Measurements from ENCODE around the gene ZNF286A.
"Not testable (repeated sequence)": the region's sequence is repeated elsewhere in the genome, so short reads cannot be mapped to it uniquely, and the experiment has no call there.

Gene ZNF286A

DNA sequence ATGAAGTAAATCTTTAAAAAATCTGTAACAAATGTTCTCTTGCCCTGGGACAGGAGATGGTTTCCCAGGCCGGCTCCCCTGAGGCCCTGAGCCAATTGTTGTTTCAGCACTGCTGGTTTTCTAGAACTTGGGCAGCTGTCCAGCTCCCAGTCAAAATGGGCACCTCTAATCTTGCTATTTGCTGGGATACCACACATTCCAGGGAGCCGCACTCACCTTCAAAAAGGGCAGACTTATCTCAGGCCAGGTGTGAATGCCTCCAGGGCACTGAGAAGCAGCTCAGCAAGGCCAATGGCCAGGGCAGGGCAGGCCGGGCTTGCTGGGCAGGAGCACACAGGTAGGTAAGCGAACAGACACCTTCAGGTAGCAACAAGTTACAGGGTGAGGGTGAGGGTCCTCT is 39.9 kb upstream of the ZNF286A start:
- H3K9me3 ChIP-seq (ENCODE audit: control insufficient read depth in 2 of 2, low read length in 2 of 2), result no peaks in the 10 kb centered on the region
- H3K27me3 ChIP-seq (ENCODE audit: control insufficient read depth in 2 of 2, insufficient read depth in 2 of 2, low read length in 2 of 2), result no peaks in the 10 kb centered on the region
- no peaks in the 10 kb centered on the region for H3K4me1 ChIP-seq (ENCODE audit: control insufficient read depth in 2 of 2, insufficient read depth in 2 of 2, low read length in 2 of 2)
- H3K9ac ChIP-seq (ENCODE audit: low read depth in 1 of 2, low read length in 2 of 2), result no peak overlapping the region
- H3K27ac ChIP-seq (ENCODE audit: low read depth in 2 of 2, low read length in 2 of 2), result no peak overlapping the region
- peaks cover 0 to 4% of the 10 kb centered on the region in 2 donors for H3K36me3 ChIP-seq (ENCODE audit: control insufficient read depth in 2 of 2, insufficient read depth in 2 of 2, low read length in 2 of 2)
- H3K4me3 ChIP-seq (ENCODE audit: low read length in 2 of 2), result no peak overlapping the region

DNA sequence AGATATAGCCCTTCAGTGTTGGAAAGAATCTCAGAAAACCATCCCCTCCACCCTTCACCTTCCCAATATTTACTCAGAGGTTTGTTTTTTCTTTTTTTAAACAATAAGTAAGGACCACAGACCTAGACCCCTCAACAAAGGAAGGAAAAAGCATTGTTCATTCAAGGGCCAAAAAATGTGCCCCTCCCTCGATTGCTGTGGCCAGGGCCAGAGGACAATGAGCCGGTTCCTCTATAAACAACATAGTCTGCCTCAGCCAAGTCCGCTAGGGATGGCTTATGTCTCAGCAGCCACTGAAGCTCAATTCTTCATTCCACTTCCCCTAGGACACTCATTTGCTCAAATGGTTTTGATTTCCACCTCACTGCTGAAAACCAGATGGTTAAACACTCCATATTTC is 39.5 kb upstream of the ZNF286A start:
- H3K4me1 ChIP-seq (ENCODE audit: control insufficient read depth in 2 of 2, insufficient read depth in 2 of 2, low read length in 2 of 2), result no peaks in the 10 kb centered on the region
- H3K9me3 ChIP-seq (ENCODE audit: control insufficient read depth in 2 of 2, low read length in 2 of 2), result no peaks in the 10 kb centered on the region
- no peaks in the 10 kb centered on the region for H3K27me3 ChIP-seq (ENCODE audit: control insufficient read depth in 2 of 2, insufficient read depth in 2 of 2, low read length in 2 of 2)
- H3K36me3 ChIP-seq (ENCODE audit: control insufficient read depth in 2 of 2, insufficient read depth in 2 of 2, low read length in 2 of 2), result peaks cover 0 to 4% of the 10 kb centered on the region in 2 donors
- H3K4me3 ChIP-seq (ENCODE audit: low read length in 2 of 2), result no peak overlapping the region
- no peak overlapping the region for H3K9ac ChIP-seq (ENCODE audit: low read depth in 1 of 2, low read length in 2 of 2)
- no peak overlapping the region for H3K27ac ChIP-seq (ENCODE audit: low read depth in 2 of 2, low read length in 2 of 2)

DNA sequence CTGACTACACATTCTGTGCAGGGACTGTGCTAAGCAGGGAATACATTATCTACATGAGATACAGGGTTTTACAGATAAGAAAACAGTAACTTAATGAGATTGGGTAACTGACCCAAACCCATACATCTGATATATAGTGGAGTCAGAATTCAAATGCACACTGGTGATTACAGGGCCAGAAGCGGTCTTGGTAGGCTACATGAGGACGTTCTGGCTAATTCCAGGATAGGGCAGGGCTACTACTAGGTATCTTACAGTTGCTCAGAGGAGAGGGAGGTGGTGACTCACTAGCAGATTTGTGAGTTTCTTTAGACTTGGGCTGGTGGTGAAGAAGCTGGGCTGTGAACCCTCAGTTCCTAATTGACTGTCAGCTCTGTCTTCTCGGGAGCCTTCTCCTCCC is 36.9 kb upstream of the ZNF286A start:
- no peaks in the 10 kb centered on the region for H3K27me3 ChIP-seq (ENCODE audit: control insufficient read depth in 2 of 2, insufficient read depth in 2 of 2, low read length in 2 of 2)
- H3K9ac ChIP-seq (ENCODE audit: low read depth in 1 of 2, low read length in 2 of 2), result no peak overlapping the region
- H3K36me3 ChIP-seq (ENCODE audit: control insufficient read depth in 2 of 2, insufficient read depth in 2 of 2, low read length in 2 of 2), result peaks cover 0 to 4% of the 10 kb centered on the region in 2 donors
- no peak overlapping the region for H3K27ac ChIP-seq (ENCODE audit: low read depth in 2 of 2, low read length in 2 of 2)
- H3K4me3 ChIP-seq (ENCODE audit: low read length in 2 of 2), result no peak overlapping the region
- no peaks in the 10 kb centered on the region for H3K9me3 ChIP-seq (ENCODE audit: control insufficient read depth in 2 of 2, low read length in 2 of 2)
- H3K4me1 ChIP-seq (ENCODE audit: control insufficient read depth in 2 of 2, insufficient read depth in 2 of 2, low read length in 2 of 2), result no peaks in the 10 kb centered on the region

DNA sequence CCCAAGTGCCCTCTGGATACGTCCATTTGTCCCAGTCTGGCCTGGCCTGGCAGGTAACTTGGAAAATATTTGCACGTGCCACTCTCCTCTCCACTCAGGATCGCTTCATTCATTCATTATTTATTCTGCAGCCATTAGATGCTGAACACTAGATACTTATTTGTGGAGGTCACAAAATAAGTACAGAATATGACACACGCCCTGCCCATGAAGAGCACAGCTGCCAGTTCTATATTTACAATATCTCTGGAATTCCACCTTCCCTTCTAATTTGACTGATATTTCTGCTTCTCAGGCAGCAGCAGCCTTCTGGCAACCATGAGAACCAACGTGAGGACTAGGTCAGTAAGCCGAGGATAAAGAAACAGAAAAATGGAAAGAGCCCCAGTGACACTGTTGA is 36.4 kb upstream of the ZNF286A start:
- H3K9me3 ChIP-seq (ENCODE audit: control insufficient read depth in 2 of 2, low read length in 2 of 2), result no peaks in the 10 kb centered on the region
- no peak overlapping the region for H3K4me3 ChIP-seq (ENCODE audit: low read length in 2 of 2)
- no peaks in the 10 kb centered on the region for H3K4me1 ChIP-seq (ENCODE audit: control insufficient read depth in 2 of 2, insufficient read depth in 2 of 2, low read length in 2 of 2)
- H3K27me3 ChIP-seq (ENCODE audit: control insufficient read depth in 2 of 2, insufficient read depth in 2 of 2, low read length in 2 of 2), result no peaks in the 10 kb centered on the region
- H3K36me3 ChIP-seq (ENCODE audit: control insufficient read depth in 2 of 2, insufficient read depth in 2 of 2, low read length in 2 of 2), result peaks cover 0 to 4% of the 10 kb centered on the region in 2 donors
- H3K9ac ChIP-seq (ENCODE audit: low read depth in 1 of 2, low read length in 2 of 2), result no peak overlapping the region
- no peak overlapping the region for H3K27ac ChIP-seq (ENCODE audit: low read depth in 2 of 2, low read length in 2 of 2)

DNA sequence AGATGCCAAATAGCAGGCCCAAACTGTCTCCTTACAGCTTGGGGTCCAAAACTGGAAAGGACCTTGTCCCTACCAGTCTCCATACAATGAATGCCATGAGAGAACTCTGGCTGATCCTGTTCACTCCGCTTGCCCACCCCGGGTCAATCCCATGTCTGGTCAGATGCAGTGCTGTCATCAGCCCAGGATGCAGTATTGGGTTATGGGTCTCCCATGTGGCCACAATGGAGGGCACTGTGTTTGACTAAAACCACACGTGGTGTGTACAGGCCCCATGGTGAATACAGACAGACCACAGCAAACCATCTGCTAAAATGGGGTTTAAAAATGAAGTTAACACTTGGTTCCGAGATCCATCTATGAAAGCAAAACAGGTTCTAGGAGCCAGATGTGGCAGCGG is 35.9 kb upstream of the ZNF286A start:
- no peaks in the 10 kb centered on the region for H3K9me3 ChIP-seq (ENCODE audit: control insufficient read depth in 2 of 2, low read length in 2 of 2)
- H3K4me3 ChIP-seq (ENCODE audit: low read length in 2 of 2), result no peak overlapping the region
- peaks cover 0 to 4% of the 10 kb centered on the region in 2 donors for H3K36me3 ChIP-seq (ENCODE audit: control insufficient read depth in 2 of 2, insufficient read depth in 2 of 2, low read length in 2 of 2)
- H3K27me3 ChIP-seq (ENCODE audit: control insufficient read depth in 2 of 2, insufficient read depth in 2 of 2, low read length in 2 of 2), result no peaks in the 10 kb centered on the region
- H3K4me1 ChIP-seq (ENCODE audit: control insufficient read depth in 2 of 2, insufficient read depth in 2 of 2, low read length in 2 of 2), result no peaks in the 10 kb centered on the region
- H3K9ac ChIP-seq (ENCODE audit: low read depth in 1 of 2, low read length in 2 of 2), result no peak overlapping the region
- H3K27ac ChIP-seq (ENCODE audit: low read depth in 2 of 2, low read length in 2 of 2), result no peak overlapping the region

DNA sequence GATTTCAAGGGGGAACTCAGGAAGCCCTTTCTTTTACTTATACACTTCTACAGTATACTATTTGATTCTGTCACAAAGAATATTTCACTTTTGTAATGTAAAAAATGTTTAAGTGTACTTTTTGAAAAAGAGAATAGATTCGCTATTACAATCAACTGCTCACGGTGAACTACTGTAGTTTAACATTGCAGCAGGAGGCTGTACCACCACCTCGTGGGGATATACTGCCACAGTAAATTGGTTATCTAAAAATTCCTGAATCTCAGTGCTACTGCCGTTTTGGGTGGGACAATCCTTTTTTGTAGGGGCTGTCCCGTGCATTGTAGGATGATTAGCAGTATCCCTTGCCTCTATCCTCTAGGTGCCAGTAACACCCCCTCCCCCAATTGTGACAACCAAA is 30.0 kb upstream of the ZNF286A start:
- H3K4me1 ChIP-seq (ENCODE audit: control insufficient read depth in 2 of 2, insufficient read depth in 2 of 2, low read length in 2 of 2); H3K9ac ChIP-seq (ENCODE audit: low read depth in 1 of 2, low read length in 2 of 2); H3K4me3 ChIP-seq (ENCODE audit: low read length in 2 of 2); H3K9me3 ChIP-seq (ENCODE audit: control insufficient read depth in 2 of 2, low read length in 2 of 2); H3K27me3 ChIP-seq (ENCODE audit: control insufficient read depth in 2 of 2, insufficient read depth in 2 of 2, low read length in 2 of 2); H3K36me3 ChIP-seq (ENCODE audit: control insufficient read depth in 2 of 2, insufficient read depth in 2 of 2, low read length in 2 of 2); H3K27ac ChIP-seq (ENCODE audit: low read depth in 2 of 2, low read length in 2 of 2): not testable (repeated sequence)

DNA sequence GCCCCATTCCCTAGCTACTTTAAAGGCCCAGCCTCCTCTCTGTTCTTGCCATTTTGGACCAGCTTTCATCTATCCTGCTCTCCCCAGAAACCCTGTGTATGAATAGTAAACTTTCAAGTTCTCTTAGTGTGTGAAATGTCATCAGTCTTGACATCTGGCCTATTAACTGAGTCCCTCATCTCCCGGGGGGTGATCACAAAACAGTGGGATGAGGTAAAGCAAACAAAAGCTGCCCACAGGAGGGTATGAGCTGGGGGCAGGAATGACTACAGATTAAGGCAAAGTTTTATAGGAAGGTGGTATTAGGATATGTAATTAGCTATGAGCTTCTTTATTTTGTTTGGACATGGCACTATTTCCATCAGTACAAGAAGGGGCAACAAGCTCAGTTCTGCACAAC is 24.9 kb upstream of the ZNF286A start:
- H3K27ac ChIP-seq (ENCODE audit: low read depth in 2 of 2, low read length in 2 of 2); H3K4me3 ChIP-seq (ENCODE audit: low read length in 2 of 2); H3K4me1 ChIP-seq (ENCODE audit: control insufficient read depth in 2 of 2, insufficient read depth in 2 of 2, low read length in 2 of 2); H3K9me3 ChIP-seq (ENCODE audit: control insufficient read depth in 2 of 2, low read length in 2 of 2); H3K9ac ChIP-seq (ENCODE audit: low read depth in 1 of 2, low read length in 2 of 2); H3K36me3 ChIP-seq (ENCODE audit: control insufficient read depth in 2 of 2, insufficient read depth in 2 of 2, low read length in 2 of 2); H3K27me3 ChIP-seq (ENCODE audit: control insufficient read depth in 2 of 2, insufficient read depth in 2 of 2, low read length in 2 of 2): not testable (repeated sequence)

DNA sequence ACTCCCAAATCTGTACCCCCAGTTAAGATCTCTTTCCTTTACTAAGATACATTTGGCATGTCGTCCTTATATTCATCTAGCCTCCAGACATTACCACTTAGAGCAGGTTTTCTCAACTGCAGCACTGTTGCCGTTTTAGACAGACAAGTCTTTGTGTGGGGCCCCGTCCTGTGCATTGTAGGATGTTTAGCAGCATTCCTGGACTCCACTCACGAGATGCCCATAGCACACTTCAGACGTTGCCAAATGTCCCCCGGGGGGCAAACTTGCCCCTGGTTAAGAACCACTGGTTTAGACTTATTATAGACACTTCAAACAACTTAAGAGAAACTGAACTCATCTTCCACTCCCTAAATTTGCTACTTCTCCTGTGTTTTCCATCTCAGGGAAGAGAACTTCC is 23.6 kb upstream of the ZNF286A start:
- not testable (repeated sequence) for H3K4me3 ChIP-seq (ENCODE audit: low read length in 2 of 2); H3K9ac ChIP-seq (ENCODE audit: low read depth in 1 of 2, low read length in 2 of 2); H3K27me3 ChIP-seq (ENCODE audit: control insufficient read depth in 2 of 2, insufficient read depth in 2 of 2, low read length in 2 of 2); H3K4me1 ChIP-seq (ENCODE audit: control insufficient read depth in 2 of 2, insufficient read depth in 2 of 2, low read length in 2 of 2); H3K27ac ChIP-seq (ENCODE audit: low read depth in 2 of 2, low read length in 2 of 2); H3K9me3 ChIP-seq (ENCODE audit: control insufficient read depth in 2 of 2, low read length in 2 of 2); H3K36me3 ChIP-seq (ENCODE audit: control insufficient read depth in 2 of 2, insufficient read depth in 2 of 2, low read length in 2 of 2)

DNA sequence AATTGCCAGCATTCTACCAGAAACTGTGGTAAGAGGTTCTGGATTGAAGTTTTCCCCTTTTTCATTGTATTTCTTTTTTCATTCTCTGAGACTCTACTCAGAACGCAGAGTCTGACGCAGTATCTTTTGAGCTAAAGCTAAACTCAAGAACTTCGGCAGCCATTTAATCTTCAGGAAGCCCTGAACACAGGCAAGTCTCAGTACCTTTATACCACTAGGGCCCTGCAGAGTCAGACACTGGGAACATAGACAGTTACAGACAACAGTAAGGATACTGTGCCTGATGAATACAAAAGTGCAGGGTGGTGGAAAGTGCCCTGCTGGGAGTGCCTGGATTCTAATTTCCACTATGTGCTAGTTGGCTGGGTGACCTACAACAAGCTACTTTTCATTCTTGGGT is 16.4 kb upstream of the ZNF286A start:
- not testable (repeated sequence) for H3K9me3 ChIP-seq (ENCODE audit: control insufficient read depth in 2 of 2, low read length in 2 of 2); H3K36me3 ChIP-seq (ENCODE audit: control insufficient read depth in 2 of 2, insufficient read depth in 2 of 2, low read length in 2 of 2); H3K9ac ChIP-seq (ENCODE audit: low read depth in 1 of 2, low read length in 2 of 2); H3K27ac ChIP-seq (ENCODE audit: low read depth in 2 of 2, low read length in 2 of 2); H3K4me3 ChIP-seq (ENCODE audit: low read length in 2 of 2); H3K4me1 ChIP-seq (ENCODE audit: control insufficient read depth in 2 of 2, insufficient read depth in 2 of 2, low read length in 2 of 2); H3K27me3 ChIP-seq (ENCODE audit: control insufficient read depth in 2 of 2, insufficient read depth in 2 of 2, low read length in 2 of 2)

DNA sequence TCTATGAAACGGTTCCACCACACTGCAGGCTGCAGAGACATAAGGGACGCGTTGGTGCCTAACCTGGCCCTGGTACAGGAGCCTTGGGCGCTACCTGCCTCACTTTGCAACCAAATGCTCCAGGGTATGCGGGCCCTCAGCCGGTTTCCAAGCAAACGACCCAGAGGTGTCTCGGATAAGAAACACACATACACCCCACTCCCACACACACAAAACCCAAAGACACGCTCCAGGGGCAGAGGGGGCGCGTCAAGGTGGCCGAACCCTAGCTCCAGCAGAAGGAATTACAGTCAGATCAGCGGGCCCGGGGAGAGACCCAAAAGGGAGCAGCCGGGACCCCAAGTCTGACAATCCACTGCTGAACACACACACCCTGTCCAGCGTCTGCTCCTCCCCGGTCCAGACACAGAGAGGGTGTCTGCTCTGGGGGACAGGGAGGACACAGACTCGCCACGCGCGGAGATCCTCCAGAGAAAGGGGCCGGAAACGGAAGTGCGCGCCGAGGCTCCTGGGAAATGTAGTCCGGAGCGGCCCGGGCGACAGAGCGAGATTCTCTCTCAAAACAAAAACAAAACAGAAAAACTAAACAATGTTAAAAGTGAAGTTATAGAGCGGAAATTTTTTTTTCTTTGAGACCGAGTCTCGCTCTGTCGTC is 15.6 kb upstream of the ZNF286A start, which contains the start of gene TRIM16:
Gene TRIM16, minus strand, starts transcription at position 488 of the 655 bp plus-strand sequence. CDS start 32,702 bp downstream, outside the sequence.
- not testable (repeated sequence) for H3K9me3 ChIP-seq (ENCODE audit: control insufficient read depth in 2 of 2, low read length in 2 of 2); H3K27me3 ChIP-seq (ENCODE audit: control insufficient read depth in 2 of 2, insufficient read depth in 2 of 2, low read length in 2 of 2); H3K27ac ChIP-seq (ENCODE audit: low read depth in 2 of 2, low read length in 2 of 2); H3K4me1 ChIP-seq (ENCODE audit: control insufficient read depth in 2 of 2, insufficient read depth in 2 of 2, low read length in 2 of 2); H3K36me3 ChIP-seq (ENCODE audit: control insufficient read depth in 2 of 2, insufficient read depth in 2 of 2, low read length in 2 of 2)
- Histone ChIP-seq H3K9ac (ENCODE audit: low read depth in 1 of 2, low read length in 2 of 2) (peak within 1 kb of the TSS; percentile 47 to 69), H3K4me3 (ENCODE audit: low read length in 2 of 2) (peak within 1 kb of the TSS; percentile 68 to 75)

DNA sequence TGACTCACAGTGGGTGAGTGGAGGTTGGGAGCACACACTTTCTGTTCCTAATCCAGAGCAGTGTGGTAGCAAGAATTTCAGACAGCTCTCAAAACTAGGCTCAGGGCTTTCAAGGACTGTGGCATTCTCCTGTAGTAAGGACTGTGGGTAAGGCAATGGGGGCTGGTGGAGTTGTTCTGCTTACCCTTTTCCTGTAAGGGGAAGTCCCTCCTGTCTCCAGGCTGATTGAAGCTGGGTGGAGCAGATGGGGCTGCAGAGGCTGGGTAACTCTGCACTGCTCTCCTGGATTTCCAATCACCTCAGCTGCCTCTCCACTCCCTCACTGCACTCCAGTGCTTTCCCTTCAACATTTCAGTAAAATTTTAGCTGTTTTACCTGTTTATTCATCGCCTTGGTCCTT is 12.1 kb upstream of the ZNF286A start:
- H3K36me3 ChIP-seq (ENCODE audit: control insufficient read depth in 2 of 2, insufficient read depth in 2 of 2, low read length in 2 of 2); H3K4me1 ChIP-seq (ENCODE audit: control insufficient read depth in 2 of 2, insufficient read depth in 2 of 2, low read length in 2 of 2); H3K27ac ChIP-seq (ENCODE audit: low read depth in 2 of 2, low read length in 2 of 2); H3K4me3 ChIP-seq (ENCODE audit: low read length in 2 of 2); H3K27me3 ChIP-seq (ENCODE audit: control insufficient read depth in 2 of 2, insufficient read depth in 2 of 2, low read length in 2 of 2); H3K9ac ChIP-seq (ENCODE audit: low read depth in 1 of 2, low read length in 2 of 2); H3K9me3 ChIP-seq (ENCODE audit: control insufficient read depth in 2 of 2, low read length in 2 of 2): not testable (repeated sequence)

Data from mucosa of rectum (tissue), 2 donors.